Lung microvascular endothelial cell (primary cell): Measurements from ENCODE around the gene COL4A2. TPM values are rescaled to one million over a fixed set of nuclear protein-coding genes. Genes with fewer than 3 reads are reported as not detected.

Experiments
- DNase-seq, 2 donors: peaks; one replicate each; pipeline versions ENCODE4 v3.0.0 to v3.0.0-alpha.2; 2010; ENCODE audit warnings: low read depth in 2 of 2
- total RNA-seq: library from RNA; depleted of rRNA; stranded (reverse); fragments of >200 nt; gene quantifications from 2 replicates; pipeline ENCODE4 v1.2.1, GENCODE V29; 2014

The COL4A2 gene
- total RNA-seq, 1 donor from 2014 or later: 728 TPM

DNA sequence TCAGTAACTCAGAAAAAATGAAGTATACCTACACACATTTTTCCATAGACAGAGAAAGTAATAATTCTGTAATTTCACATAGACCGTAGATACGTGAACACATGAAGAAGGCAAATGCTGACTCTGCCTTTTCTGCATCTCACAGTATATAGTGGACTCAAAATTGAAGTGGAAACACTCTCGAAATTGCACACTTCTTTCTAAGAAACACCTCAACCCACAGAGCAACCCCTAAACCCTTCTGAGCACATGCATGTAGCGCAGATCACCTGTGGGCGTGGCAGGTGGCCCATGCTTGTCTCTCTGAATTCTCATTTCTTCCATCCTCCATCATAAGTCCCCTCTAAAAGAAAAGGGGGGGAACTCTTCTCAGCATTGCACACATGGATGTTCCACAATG lies 34.9 kb upstream of the COL4A2 start:
- DNase-seq: no peak

DNA sequence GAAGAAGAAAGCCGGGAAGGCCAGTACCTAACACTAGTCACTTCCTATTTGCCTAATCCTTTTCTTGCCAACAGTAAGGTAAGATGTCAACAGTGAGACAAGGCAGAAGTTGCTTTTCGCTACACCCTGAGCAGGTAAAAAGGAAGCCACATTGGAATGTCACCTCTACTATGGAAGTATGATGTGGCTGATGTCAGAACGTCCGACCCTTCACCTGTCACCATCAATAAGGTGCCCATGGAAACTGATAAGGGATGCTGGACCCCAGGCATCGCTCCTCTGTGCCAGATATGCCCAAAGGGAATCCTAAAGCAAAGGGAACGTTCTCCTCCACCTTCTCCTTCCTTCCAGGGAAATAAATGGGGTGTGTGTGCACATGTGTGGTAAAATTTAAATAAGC lies 34.4 kb upstream of the COL4A2 start:
- DNase-seq: no peak

DNA sequence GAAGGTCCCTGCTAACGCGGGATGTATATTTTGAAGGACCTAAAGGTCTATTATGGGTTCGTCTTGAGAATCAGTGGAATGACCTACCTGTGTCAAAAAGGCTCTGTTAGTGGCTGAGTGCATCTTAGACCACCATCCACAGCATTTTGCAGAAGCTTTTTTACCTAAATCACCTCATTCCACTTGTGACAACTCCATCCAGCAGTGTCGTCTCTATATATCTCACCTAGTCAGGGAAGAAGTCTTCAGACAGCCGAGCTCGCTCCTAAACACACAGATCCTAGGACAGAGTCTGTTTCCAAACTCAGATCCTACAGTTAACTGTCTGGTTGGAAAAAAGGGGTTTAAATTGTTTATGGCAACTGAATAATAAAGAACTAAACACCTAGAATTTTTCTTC lies 33.8 kb upstream of the COL4A2 start:
- DNase-seq: no peak

DNA sequence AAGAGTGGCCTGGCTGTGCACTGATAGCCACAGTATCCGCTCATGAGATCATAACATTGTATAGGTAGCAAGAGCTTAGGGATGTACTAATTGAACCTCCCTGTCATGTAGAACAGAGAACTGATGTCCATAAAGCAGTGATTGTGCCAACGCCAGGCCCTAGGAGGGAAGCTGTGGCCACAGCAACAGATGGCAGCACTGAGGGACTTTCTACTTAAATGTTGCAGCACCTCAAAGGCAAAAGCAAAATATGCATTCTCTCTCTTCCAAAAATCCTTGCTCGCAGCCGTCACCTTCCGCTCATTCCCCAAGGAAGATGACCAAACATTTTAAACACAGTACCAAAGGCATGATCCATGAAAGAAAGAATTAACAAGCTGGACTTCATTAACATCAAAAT lies 32.4 kb upstream of the COL4A2 start:
- peak in 1 of 2 donors; percentile 52 for DNase-seq

DNA sequence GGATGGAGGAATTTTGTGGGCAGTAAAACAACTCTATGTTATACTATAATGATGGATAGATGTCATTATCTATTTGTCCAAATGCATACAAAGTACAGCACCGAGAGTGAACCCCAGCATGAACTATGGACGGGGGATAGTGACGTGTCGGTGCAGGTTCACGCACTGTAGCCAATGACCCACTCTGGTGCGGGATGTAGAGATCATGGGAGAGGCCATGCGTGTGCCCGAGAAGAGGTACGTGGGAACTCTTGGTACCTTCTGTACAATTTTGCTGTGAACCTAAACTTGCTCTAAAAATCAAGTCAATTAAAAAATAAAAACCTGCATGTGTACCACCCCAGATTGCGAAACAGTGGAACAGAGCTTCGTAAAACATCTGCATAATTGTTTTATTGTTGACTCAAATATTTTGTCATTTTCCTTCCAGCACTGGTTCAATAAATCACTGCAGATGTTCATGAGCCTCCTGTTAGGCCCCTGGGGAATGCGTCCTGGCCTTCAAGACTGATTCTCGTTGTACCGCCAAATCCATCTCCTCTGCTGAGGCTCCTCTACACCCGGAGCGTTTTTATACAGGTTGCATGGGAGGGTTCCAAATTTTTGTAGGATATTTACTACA lies 31.0 kb upstream of the COL4A2 start:
- DNase-seq: no peak

DNA sequence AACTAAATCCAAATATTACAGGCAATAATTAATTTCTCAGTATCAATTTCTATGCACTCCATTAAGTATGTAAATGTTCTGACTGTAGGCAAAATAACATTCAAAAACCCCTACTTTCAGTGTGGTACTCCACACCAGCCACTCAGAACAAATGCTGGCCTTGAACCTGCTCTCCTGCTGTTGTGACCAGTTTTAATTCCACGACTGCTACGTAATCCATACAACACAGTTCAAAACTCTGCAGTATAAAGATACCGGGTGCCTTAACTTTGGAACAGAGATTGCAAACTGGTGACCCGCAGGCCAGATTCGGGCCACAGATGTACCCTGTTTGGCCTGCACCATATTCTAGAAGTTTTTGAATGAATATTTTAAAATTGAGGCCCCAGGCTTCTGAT lies 30.5 kb upstream of the COL4A2 start:
- no peak for DNase-seq

DNA sequence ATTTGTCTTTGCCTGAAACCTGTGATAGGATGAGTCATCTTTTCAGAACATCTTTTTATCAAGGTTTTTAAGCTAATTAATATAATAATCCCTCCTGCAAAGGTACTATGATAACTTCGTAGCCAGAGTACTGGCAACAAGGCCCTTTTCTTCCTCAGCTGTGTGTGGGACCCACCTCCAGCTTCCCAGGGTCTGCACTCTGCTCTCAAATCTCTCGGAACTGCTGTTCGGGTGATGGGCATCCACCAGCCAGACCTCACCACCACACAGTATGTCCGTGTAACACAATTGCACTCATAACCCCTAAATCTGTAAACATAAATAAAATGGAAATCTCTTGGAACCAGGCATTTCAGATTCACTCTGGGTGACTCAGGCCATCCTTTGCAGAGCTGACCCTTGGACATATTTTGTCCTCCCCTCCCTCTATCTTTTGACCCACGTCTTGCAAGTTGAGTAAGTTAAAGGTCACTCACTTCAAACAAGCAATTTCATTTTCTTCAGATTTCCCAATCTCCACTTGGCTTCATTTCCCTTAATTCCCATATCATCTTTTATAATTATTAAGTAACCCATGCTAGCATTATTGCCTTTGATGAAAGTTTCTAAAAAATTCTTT lies 29.6 kb upstream of the COL4A2 start:
- DNase-seq: no peak

DNA sequence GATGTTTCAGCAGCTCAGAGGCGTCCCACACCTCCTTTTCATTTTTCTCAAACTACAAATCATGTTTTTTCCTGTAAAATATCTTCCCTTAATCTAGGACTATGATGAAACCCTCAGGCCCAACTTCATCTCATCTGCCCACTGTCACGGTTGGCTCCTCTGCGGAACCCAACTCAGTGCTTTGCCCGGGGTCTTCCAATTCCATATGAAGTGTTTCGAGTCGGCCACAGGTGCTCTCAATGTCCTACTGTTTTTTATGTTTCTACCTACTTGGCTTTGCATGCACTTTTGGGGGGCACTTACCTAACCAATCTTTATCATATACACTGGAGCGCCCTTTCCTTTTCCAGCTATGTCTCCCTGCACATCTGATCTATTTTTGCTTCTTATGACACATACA lies 28.2 kb upstream of the COL4A2 start:
- no peak for DNase-seq

DNA sequence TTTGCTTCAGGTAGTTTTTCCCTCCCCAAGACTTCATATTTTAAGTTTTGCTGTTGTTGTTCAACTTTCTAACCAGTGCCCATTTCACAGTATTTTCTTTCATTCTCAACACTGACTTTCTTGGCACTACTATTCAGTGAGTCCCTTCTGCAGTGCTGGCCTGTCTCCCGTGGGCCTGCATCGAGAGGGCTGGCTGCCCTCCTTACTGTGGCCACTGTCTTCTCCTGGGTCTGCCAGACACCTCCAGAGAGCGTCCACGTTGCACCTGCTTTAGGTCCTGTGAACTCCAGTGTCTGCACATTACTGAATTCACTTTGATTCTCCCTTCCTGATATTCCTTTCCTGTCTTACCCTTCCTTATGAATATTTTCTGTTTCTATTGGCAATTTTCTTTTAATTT lies 27.4 kb upstream of the COL4A2 start:
- DNase-seq: no peak

DNA sequence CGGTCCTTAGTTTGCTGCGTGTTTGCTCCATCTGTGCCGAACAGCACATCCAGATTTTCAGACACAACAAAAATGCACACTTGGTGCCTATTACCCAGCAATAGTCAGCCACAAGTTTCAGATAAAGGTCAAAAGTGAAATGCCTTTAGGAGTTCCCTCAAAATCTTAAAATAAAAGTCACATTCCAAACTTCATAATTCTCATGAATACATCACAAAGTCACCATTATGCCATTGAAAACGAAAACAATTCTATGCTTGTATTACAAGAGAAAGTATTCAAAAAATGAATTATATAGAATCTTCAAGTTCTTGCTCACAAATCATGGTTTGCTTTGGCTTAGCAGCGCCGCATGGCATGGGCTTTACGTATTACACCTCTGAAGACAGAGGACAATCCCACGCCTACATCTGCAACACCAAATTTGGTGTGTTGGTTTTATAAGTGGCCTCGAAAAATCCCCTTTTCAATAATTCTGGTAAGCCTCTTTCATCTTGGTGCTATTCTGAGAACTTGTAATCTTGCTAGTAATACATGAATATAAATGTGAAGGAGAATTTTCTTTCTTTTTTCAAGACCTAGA lies 26.8 kb upstream of the COL4A2 start:
- no peak for DNase-seq

DNA sequence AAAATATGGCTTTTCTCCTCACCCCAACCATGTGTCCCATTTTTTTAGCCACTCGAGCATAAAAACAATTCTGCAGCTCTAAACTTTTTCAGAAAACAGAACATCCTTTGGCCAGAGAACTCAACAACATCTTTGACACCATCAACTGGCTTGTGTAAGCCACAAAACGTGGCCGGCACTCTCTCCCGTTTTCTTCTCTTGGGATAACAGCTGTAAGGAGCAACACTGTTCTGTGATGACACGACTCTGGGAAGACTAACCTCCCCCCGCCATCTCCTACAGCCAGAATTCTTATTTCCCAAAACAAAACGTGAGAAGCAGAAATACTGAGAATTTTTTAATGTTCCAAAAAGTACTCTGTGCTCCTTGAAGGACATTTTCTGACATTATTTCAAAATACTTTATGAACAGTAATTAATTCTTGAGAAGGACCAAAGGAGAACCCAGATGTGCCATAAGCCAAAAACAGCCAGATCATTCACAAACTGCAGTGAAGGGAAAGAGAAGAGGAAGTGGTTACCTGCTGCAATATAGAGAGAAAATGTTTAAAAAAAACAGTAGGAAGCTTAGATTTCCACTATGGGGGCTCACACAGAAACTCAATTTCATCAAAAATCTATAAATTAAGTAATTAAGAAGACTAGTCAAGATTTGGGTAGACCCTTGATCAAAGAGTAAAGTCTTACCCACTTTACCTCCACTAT lies 25.9 kb upstream of the COL4A2 start:
- no peak for DNase-seq

DNA sequence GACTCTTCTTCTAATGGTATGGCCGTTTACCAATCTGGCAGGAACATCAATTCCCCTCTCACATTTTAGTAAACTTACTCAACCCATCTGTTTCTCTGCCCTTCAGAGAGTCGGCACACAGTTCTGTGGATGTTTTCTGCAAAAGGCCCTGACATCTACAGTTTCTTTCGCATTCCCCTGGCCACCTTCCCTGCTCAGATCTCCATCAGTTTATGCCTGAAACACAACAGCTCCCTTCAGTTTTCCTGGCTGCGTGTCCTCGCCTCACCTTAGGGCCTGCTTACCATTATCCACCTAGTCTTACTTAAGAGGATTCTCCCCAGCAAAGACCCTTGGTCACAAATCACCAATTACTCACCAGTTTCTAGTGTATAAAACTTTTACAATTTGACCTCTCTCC lies 25.3 kb upstream of the COL4A2 start:
- no peak for DNase-seq

DNA sequence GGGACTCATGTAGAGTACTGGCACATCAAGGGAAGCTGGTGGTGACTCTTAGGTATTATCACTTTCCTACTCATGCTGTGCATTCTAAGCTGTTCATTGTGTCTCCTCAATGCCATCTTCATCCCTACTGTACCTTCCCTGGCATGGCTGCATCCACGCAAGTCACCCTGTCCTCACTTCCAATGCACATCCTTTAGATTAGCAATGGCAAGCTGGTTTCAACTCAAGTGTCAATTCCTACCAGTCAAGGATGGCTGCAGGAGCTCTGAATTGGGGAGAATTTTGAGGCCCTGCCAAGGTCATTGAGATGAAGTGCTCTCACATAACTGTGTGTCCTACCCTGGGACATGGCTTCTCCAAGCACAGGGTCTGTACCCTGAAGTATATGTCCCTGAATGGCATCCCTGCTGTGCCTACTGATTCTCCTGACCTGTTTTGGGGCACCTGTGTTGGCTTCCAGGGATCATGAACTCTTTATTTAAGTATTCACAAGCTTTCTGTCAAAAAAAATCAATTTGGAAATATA lies 24.7 kb upstream of the COL4A2 start:
- DNase-seq: no peak

DNA sequence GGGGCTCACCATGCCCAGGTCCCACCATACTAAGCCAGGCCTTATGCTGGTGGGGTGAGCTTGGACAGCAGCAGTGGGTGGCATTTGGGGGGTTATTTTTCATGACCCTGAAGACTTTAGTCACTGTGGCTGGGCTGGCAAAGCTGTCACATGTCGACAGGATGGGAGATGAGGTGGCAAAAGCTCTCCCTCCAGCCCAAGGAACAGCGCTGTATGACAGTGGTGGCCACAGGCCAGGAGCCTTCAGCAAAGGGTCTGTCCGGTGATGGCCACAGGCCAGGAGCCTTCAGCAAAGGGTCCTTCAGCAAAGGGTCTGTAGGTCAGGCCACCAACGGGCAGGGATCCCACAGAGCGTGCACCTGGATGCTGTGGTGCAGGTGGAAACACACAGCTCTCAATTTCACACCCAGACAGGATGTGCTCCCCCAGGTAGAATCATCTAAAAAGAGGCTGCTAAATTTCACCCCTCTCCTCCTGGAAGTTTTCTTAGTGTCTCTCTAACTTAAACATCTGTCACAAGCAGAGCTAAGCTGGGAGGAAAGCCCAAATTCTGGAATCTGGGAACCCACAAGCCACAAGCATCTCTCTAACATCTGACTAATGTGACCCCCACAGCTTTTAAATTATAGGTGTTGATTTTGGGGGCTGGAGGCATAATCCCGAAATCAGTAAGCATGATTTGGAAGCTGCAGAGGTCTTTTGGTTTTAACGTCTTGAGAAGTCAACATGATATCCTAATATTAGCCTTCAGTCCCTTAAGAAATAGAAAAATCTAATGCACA lies 23.2 kb upstream of the COL4A2 start:
- DNase-seq: no peak

DNA sequence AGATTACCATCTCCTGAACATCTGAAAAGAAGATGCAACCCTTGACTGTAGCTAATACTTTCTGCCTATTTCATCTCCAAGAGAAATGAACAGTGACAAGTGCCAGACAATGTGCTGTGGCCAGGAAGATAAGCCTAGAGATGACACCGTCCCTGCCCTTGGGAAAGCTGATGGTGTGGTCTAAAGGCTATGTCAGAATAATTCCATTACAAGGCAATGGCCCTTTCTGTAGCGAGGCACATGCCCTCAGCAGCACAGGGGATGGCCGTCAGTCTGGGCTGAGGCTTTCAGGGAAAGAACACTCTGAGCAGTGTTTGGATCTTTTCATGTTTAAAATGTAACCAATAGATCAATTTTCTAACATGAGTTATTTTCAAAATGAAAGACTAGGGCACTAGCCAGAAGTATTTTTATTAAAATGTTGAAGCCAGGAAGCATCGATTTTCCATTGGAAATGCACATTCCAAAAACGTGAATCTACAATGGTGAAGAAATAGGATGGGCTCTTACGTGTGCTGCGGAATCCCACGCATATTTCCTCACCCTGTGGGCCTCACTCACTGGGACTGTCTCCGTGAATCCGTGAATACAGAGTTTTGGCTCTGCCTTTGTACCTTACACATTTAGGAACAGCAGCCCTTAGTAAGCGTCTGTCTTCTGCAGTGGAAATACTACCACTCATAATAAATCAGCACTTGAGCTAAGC lies 22.2 kb upstream of the COL4A2 start:
- no peak for DNase-seq

DNA sequence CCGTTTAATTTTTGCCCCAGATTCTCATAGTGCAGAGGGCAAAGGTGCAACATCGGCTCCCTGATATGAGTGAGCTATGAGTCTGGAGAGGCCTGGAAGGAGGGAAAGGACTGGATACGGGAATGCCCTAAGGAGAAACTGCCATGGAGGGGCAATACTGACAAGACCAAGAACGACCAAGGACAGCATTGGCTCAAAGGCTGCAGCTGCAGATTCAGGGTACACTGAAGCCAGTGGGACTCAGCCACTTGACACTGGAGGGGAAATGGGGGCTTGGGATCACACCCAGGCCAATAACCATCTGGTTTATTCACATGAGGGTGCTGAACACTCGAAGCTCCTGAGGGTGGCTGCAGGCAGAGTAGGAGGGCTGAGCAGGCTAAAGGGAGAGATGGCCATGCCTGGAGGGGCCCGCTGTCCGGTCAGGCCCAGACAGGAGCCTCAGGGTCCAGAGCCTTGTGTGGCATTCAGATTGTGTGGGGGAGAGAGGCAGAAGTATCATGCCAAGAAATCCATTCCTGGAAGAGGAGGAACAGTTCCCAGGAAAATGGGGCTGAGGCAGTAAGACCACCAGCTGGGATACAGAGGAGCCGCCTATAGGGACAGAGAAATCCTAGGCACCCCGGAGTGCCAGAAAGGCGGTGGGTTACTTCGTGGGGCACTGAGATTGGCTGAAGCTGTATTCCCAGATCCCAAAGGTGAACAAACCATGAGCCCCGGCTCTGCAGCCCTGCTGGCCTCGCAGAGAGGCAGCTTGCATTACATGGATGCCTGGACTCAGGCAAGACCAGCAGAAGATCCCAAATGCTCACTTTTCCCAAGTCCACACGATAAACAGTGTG lies 20.9 kb upstream of the COL4A2 start:
- no peak for DNase-seq

DNA sequence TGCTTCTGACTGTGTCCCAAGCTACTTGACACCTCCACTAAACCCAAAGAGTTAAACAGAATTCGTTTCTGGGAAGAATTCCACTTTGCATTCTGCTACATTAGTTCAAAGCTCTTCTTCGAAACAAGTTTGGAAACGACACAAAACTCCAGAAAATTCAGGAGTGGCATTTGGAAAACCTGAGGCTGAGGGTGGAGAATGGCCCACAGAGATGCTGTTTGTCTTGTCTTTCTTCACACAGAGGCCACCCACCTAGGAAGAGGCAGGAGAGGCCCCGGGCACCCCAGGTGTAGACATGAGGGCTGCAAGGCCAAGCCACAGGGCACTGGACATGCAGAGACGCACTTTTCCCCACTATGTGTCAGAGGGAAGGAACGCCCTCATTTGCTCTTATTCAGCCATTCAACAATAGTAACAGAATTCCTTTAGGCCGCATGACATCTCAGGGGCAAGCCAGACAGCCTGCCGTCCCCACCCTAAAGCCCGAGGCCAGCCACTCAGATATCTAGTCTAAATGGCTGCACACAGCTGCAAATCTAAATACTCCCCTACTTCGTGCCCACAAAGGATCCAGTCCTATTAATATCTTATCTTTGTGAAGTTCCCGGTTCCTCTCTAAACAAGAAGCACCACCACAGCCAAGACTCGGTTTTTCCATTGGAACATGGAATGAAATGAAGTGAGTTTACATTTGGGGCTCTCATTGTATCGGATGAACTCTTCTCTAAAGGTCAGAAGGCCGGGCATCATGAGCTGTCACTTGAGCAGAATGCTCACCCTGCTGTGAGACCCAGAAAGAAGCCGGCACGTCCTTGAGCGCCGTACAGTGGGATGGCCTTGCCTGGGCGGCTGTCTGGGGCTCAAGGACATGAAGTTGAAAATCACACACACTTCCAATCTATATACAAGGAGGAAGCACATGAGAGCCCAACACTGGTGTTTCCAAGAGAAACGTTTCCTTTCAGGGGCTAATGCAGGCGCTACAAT lies 20.0 kb upstream of the COL4A2 start:
- no peak for DNase-seq

DNA sequence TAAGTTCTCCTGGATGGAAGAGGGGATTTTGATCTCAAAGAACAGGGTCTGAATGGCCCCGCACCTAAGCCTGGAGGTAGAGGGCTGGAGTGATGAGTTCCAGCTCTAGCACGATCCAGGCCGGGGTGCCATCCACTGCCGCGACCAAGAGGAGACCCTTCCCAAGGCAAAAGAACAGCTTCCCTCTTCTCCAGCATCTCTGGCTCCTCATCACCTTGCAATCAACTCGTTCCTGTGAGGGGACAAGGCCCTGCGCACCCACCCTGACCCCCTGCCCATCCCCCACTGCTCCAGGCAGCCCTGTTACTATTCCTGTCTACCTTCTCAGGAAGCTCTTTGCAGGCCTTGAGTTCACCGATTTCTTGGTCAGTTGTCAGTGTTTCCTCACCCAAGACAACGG lies 17.9 kb upstream of the COL4A2 start:
- DNase-seq: no peak

DNA sequence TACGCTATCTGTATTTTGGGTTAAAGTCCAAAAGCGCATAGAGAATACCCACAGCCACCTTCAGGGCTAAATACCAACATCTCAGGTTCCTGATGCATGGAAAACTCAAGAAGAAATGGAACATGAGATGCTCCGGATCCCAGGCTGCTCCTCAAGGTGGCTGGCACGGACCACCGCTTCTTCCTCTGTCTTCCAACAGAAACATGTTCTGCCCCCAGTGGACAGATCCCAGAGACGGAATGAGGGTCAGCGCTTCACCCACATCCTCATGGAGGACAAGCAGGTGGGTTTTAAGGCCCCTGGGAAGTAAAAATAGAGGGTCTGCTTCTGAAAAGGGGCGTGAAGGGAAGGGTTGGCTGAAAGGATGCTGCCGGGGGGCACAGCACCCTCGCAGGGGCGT lies 17.4 kb upstream of the COL4A2 start:
- DNase-seq: no peak
